ENCODE measurements around the gene SUN1.
A peak's percentile ranks its signal among the peaks of the same experiment; 100 is the strongest.

The SUN1 gene

DNA sequence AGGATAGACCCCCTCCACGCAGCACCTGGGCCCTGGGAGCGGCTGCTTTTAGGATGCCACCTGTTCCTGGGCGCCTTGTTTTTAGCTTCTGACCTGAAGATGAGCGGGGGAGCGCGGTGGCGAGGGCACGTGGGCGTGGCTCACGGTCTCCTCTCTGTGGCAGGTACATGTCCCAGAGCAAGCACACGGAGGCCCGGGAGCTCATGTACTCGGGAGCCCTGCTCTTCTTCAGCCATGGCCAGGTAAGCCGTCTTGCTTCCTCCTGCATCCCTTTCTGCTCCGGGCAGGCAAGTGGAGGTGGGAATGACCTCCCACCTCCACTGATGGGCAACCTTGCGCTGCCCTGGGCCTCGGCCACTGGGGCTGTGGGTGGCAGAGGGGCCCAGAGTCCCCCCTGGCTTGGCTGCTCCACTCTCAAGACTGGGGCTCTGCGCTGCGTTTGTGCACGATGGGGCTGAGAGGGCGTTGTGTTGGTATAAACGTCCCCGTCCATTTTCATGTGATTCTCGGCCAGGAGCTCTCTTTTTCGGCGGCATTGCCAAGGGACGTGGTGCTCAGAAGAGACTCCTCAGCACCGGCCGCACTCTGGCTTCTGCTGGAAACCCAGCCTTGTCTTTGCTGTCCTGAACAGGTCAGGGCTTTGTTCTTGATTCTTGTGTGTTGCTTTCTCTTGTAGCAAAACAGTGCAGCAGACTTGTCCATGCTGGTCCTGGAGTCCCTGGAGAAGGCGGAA, 53.8 kb downstream of the SUN1 start:
- TF ChIP-seq ZFX (IDR thresholded peaks at IDR 0.05; ENCODE audit: borderline replicate concordance), result no peak
- H3K27ac ChIP-seq, result no peak overlapping the region

DNA sequence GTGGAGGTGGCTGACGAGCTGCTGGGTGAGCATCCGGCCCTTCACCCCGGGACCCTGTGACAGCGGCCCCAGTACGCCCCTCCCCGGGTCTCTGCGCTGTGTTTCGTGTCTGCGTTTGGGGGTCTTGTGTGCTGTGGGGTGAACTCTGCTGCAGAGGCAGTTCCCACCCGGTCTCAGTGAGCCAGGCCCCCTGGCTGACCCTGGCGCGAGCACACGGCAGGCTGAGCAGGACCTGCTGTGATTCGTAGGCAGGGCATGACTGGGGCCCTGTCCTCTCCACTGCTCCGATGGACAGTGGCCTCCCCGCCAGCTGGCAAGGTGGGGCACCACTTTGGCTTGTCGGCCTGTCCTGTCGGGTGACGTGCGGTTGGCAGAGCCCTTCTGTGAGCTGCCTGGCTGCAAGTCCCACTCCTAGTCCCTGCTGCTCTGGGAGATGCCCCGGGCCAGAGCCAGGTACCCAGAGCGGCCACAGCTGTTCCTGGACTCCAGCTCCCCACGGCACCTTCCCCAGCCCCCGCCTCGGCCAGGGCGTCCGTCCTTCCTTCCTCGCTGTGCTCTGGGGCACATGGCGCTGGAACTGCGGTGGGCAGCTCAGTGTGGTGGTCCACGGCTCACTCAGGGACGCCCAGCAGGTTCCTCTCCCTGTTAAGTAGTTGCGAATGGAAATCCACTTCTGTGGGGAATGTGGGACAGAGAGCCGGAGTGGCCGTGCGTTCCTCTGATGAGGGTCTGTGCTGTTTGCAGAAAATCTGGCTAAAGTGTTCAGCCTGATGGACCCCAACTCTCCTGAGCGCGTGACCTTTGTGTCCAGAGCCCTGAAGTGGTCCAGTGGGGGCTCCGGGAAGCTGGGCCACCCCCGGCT, 54.6 kb downstream of the SUN1 start:
- H3K27ac ChIP-seq, result no peak overlapping the region
- no peak for TF ChIP-seq ZFX (IDR thresholded peaks at IDR 0.05; ENCODE audit: borderline replicate concordance)
- TF ChIP-seq, protein P1, sequence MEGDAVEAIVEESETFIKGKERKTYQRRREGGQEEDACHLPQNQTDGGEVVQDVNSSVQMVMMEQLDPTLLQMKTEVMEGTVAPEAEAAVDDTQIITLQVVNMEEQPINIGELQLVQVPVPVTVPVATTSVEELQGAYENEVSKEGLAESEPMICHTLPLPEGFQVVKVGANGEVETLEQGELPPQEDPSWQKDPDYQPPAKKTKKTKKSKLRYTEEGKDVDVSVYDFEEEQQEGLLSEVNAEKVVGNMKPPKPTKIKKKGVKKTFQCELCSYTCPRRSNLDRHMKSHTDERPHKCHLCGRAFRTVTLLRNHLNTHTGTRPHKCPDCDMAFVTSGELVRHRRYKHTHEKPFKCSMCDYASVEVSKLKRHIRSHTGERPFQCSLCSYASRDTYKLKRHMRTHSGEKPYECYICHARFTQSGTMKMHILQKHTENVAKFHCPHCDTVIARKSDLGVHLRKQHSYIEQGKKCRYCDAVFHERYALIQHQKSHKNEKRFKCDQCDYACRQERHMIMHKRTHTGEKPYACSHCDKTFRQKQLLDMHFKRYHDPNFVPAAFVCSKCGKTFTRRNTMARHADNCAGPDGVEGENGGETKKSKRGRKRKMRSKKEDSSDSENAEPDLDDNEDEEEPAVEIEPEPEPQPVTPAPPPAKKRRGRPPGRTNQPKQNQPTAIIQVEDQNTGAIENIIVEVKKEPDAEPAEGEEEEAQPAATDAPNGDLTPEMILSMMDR (IDR thresholded peaks at IDR 0.05), result no peak

DNA sequence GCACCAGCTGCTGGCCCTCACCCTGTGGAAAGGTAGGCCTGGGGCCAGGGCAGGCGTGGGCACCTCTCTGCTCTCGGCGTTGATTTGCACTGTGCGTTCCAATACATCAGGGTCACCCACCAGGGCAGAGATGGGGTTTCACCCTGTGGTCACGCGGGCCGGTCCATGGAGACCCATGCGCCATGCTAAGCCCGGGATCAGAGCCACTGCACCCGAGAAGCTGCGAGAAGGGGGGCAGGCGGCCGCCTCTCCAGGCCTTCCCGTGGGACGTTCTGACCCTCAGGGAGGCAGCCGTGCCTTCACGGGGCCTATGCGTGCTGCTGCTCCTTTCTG, 55.2 kb downstream of the SUN1 start:
- 0 out of 2 replicates have a peak overlapping the region, but pooled peaks have one; percentile 2 for H3K27ac ChIP-seq
- TF ChIP-seq ZFX (IDR thresholded peaks at IDR 0.05; ENCODE audit: borderline replicate concordance), result no peak
- TF ChIP-seq, protein P1 (IDR thresholded peaks at IDR 0.05), result no peak

DNA sequence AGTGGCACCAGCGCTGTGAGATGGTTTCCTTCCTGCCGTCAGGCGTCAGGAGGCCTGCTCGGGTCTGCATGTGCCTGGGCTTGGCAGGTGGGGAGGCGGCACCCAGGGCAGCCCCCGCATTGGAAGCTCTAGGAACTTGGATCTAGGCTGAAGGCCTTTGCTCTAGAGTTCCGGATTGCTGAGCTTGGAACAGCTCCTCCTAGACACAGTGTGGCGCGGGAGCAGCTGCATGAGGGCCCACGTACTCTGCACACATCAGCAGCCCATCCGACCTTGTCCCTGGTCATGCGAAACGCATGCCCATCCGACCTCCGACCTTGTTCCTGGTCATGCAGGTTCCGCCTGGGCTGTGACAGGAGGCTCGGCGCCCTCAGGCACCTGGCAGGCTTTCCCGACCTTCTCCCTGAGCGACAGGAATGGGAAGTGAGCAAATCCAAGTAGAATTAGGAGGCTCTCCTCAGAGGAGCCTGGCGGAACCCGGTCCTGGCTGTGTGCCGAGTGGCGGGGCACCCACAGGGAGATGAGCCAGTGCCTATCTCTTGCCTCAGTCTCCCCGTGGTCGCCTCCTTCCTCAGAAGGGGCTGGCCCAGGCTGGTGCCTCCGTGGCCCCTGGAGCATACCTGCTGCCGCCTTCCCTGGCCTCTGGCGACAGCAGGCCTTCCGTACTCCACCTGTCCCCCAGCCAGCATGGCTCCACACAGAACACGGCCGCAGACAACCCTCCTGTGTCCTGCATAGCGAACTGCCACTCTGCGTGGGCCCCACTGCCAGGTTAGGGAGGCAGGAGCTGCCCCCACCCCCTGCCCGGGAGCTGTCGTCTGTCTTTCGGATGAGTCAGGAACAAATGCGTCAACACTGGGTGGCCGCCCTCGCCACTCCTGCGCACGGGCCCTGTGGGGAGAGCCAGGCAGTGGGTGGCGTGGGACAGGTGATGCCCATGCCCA, 56.1 kb downstream of the SUN1 start:
- H3K27ac ChIP-seq, result 0 out of 2 replicates have a peak overlapping the region, but pooled peaks have one; percentile 2
- no peak for TF ChIP-seq ZFX (IDR thresholded peaks at IDR 0.05; ENCODE audit: borderline replicate concordance)
- TF ChIP-seq, protein P1 (IDR thresholded peaks at IDR 0.05), result no peak

DNA sequence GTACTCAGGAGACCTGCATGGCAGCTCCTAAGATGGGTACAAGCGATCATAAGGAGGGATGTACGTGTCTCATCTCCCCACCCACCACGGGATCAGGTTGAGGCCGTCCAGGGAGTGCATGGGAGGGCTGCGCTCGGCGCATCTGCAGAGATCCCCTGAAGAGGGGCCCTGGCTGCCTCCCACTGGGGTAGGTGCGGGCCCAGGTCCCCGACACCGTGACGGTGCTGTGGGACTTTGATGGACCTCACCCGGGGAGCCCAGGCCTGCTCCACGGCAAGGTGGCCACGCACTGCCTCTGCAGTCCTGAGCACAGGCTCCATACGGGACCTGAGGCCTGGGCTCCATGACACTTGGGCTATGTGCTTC, 56.7 kb downstream of the SUN1 start:
- TF ChIP-seq, protein P1 (IDR thresholded peaks at IDR 0.05), result no peak
- H3K27ac ChIP-seq, result no peak overlapping the region

DNA sequence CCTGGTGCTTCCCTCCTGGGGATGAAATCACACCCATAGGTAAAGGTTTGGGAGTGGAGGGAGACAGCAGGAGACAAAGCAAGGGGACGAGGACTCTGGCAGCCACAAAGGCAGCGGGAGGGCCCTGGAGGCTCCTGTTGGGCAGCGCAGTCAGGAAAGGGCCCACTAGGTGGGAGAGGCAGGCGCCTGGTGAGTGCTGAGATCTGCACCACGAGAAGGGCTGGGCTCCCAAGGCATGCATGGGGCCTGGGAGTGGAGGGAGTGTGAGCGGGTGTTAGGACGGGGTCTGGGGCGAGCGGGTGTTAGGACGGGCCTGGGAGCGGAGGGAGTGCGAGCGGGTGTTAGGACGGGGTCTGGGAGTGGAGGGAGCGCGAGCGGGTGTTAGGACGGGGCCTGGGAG, 57.1 kb downstream of the SUN1 start:
- H3K27ac ChIP-seq, result no peak overlapping the region
- TF ChIP-seq, protein P1 (IDR thresholded peaks at IDR 0.05), result no peak
- no peak for TF ChIP-seq ZFX (IDR thresholded peaks at IDR 0.05; ENCODE audit: borderline replicate concordance)

DNA sequence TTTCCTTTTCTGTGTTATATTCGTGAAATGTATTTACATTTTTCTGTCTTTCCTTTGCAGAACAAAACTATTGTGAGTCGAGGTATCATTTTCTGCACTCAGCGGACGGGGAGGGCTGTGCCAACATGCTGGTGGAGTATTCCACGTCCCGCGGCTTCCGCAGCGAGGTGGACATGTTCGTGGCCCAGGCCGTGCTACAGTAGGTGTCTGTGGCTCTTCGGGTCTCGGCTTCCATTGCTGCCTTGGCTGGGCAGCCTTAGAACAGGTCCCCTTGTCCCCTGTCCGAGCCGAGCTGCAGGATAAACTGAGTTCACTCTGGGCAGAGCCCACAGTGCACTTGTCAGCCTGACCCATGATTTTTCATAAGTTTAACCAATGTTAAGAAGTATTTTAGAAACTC, 58.6 kb downstream of the SUN1 start:
- H3K27ac ChIP-seq, result no peak overlapping the region
- TF ChIP-seq ZFX (IDR thresholded peaks at IDR 0.05; ENCODE audit: borderline replicate concordance), result no peak
- TF ChIP-seq, protein P1 (IDR thresholded peaks at IDR 0.05), result no peak
